T-helper 2 cell treated with Interferon-gamma antibody and Interleukin-4, amounts not matched to agents 5 μg/mL and 100 μg/mL, for 36 hours (primary cell): Measurements from ENCODE around the gene MCM8.
A peak's percentile ranks its signal among the peaks of the same experiment; 100 is the strongest.

Source experiments
- DNase-seq: peaks from one replicate; pipeline ENCODE4 v3.0.0; 2021; ENCODE audit warnings: low spot score
- H3K27ac Mint-ChIP-seq: one replicate; pipeline ENCODE4 v1.8.0; 2021; ENCODE audit warnings: mild to moderate bottlenecking, mixed read lengths
- H3K27me3 Mint-ChIP-seq: one replicate; pipeline ENCODE4 v1.8.0; 2021; ENCODE audit warnings: low read depth, mixed read lengths
- H3K36me3 Mint-ChIP-seq: one replicate; pipeline ENCODE4 v1.8.0; 2021; ENCODE audit warnings: low read depth, mixed read lengths
- H3K4me1 Mint-ChIP-seq: one replicate; pipeline ENCODE4 v1.8.0; 2021; ENCODE audit warnings: low read depth, mixed read lengths
- H3K4me3 Mint-ChIP-seq: one replicate; pipeline ENCODE4 v1.8.0; 2022; ENCODE audit warnings: mild to moderate bottlenecking, moderate library complexity, mixed read lengths
- H3K9me3 Mint-ChIP-seq: one replicate; pipeline ENCODE4 v1.8.0; 2021; ENCODE audit warnings: mixed read lengths

MCM8 gene

DNA sequence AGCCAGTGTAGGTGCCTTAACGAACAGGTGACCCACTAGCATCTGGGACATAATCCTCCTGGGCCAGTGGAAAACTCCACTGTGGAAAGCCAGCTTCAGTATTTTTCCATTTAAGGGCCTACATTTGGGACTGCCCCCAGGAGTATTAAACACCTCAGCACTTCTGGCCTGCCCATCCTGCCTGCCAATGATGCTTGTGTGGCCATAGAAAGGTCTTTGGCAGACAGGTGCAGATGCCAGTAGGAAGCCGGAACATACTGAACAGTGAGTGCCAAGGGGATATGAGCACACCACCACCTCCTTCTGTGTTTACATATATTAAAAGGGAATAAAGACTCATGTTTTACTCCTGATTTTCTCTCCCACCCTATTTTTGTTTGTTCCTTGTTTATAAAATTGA is 19.9 kb downstream of the MCM8 start:
- Mint-ChIP-seq H3K4me1 (peaks cover 1% of the 10 kb centered on the region), H3K36me3 (peaks cover 42% of the 10 kb centered on the region), H3K27me3 (no peaks in the 10 kb centered on the region), H3K27ac (peak overlapping the region; percentile 41), H3K9me3 (no peaks in the 10 kb centered on the region), H3K4me3 (no peak overlapping the region)
- no peak for DNase-seq

DNA sequence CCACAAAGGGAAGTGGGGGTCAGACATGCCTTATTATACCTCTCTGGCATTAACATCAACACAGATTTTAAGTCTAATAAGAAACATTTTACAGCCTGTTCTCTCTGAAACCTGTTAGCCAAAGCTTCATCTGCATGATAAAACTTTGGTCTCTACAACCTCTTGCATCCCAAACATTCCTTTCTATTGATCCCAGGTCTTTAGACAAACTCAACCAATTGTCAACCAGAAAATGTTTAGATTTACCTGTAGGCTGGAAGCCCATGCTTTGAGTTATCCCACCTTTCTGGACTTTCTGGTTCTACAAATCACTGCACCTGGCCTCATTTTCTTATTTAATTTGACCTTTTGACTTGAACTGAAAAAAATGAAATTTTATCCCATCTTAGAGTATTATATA is 20.8 kb downstream of the MCM8 start:
- peaks cover 1% of the 10 kb centered on the region for H3K4me1 Mint-ChIP-seq
- H3K36me3 Mint-ChIP-seq: peaks cover 36% of the 10 kb centered on the region
- no peaks in the 10 kb centered on the region for H3K27me3 Mint-ChIP-seq
- DNase-seq: no peak
- no peak overlapping the region for H3K4me3 Mint-ChIP-seq
- no peak overlapping the region for H3K27ac Mint-ChIP-seq
- no peaks in the 10 kb centered on the region for H3K9me3 Mint-ChIP-seq

DNA sequence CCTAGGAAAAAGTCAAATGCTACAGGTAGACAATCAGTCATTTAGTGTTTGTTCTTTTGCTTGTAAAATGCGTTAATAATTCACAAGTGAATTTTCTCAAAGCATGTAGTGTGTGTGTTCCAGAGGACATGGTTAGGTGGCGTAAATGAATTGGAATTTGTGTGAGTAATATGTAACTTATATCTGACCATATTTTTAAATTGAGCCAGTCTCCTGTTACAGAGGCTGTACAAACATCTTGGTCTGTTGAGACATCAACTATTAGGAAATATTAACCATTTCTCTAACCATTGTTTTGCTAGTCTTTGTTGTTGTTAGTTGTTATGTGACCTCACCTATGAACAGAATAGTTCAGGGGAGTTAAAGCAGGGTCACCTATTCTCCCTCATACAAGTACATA is 22.7 kb downstream of the MCM8 start:
- H3K4me3 Mint-ChIP-seq: no peak overlapping the region
- H3K27ac Mint-ChIP-seq: no peak overlapping the region
- H3K4me1 Mint-ChIP-seq: no peaks in the 10 kb centered on the region
- H3K27me3 Mint-ChIP-seq: no peaks in the 10 kb centered on the region
- H3K9me3 Mint-ChIP-seq: no peaks in the 10 kb centered on the region
- H3K36me3 Mint-ChIP-seq: peaks cover 34% of the 10 kb centered on the region
- DNase-seq: no peak

DNA sequence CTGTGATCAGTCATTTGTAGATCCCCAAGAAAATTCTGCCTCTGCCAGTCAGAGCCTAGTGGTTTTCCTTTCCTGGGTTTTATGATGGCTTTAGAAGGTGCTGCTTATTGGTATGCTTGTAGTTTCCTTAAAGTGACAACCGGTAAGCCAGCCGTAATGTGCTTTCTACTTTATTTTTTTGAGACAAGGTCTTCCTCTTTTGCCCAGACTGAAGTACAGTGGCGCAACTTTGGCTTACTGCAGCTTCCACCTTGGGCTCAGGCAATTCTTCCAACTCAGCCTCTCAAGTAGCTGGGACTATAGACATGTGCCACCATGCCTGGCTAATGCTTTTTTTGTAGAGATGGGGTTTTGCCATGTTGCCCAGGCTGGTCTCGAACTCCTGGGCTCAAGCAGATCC is 23.5 kb downstream of the MCM8 start:
- Mint-ChIP-seq H3K27ac (no peak overlapping the region), H3K4me3 (no peak overlapping the region), H3K4me1 (no peaks in the 10 kb centered on the region), H3K27me3 (no peaks in the 10 kb centered on the region), H3K36me3 (peaks cover 38% of the 10 kb centered on the region), H3K9me3 (no peaks in the 10 kb centered on the region)
- DNase-seq: no peak

DNA sequence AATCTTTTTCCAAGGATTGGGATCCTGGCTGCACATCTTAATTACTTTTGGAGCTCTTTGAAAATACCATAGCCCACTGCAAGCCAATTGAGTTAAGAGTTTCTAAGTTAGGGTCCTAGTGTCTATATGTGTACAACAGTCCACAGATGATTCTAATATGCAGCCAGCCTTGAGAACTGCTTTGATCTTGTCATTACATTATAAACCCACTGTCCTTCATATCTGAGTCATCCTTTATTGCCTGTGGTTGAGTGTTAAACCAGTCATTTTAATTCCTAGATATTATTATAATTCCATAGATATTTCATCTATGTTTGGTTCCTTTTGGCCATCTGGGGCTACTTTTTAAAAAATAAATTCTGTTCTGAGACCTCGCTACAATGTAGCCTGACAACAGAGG is 24.1 kb downstream of the MCM8 start:
- no peak overlapping the region for H3K4me3 Mint-ChIP-seq
- DNase-seq: no peak
- H3K9me3 Mint-ChIP-seq: no peaks in the 10 kb centered on the region
- peaks cover 42% of the 10 kb centered on the region for H3K36me3 Mint-ChIP-seq
- no peaks in the 10 kb centered on the region for H3K27me3 Mint-ChIP-seq
- no peak overlapping the region for H3K27ac Mint-ChIP-seq
- H3K4me1 Mint-ChIP-seq: no peaks in the 10 kb centered on the region

DNA sequence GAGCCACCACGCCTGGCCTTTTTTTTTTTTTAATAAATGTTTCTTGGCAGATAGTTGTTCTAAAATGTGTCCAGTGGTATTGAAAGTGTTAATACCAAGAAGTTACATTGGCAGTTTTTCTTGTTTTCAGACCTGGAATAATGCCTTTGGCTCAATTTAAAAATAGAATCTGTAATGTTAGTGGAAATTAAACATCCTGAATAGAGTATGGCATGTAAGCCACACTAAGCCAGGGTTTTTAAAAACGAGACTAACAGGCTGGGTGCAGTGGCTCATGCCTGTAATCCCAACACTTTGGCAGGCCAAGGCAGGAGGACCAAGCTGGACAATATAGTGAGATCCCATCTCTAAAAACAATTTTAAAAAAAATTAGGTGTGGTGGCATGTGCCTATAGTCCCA is 25.3 kb downstream of the MCM8 start:
- Mint-ChIP-seq H3K27ac (no peak overlapping the region), H3K27me3 (no peaks in the 10 kb centered on the region), H3K4me3 (no peak overlapping the region), H3K9me3 (no peaks in the 10 kb centered on the region), H3K4me1 (no peaks in the 10 kb centered on the region), H3K36me3 (peaks cover 44% of the 10 kb centered on the region)
- no peak for DNase-seq

DNA sequence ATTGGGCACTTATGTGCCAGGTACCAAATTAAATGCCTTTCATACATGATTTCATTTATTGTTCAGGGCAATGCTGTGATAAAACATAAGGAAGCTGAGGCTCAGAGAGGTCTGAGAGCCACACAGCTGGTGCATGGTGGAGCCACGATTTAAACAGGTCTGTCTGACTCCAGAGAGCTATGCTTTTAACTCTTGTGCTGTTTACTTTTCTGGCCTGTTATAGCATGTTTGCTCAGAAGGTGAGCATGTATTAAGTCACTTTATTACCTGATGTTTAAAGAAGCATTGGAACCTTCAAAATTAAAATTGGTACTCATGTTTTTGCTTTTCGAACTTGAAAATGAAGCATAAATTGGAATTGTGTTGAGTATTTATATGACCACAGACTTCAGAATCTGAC is 26.8 kb downstream of the MCM8 start:
- DNase-seq: no peak
- H3K4me1 Mint-ChIP-seq: no peaks in the 10 kb centered on the region
- H3K27ac Mint-ChIP-seq: no peak overlapping the region
- H3K4me3 Mint-ChIP-seq: no peak overlapping the region
- H3K27me3 Mint-ChIP-seq: no peaks in the 10 kb centered on the region
- H3K9me3 Mint-ChIP-seq: no peaks in the 10 kb centered on the region
- peaks cover 44% of the 10 kb centered on the region for H3K36me3 Mint-ChIP-seq

DNA sequence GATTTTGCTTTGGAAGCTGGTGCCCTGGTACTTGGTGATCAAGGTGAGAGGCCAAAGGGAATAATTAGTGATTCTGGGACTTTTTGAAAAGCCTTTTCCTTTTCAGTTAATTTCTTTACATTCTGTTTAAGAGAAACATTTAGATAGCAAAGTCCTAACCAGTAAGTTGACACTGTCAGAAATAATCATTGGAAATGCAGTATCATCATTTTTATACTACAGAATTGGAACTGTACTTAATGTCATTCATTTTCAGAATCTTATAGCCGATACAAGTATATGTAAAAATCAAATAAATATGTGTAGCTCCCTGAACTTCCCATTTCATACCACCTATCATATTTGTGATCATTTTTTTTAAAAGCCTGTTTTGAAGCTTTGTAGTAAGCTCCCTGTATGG is 27.5 kb downstream of the MCM8 start:
- DNase-seq: no peak
- no peaks in the 10 kb centered on the region for H3K27me3 Mint-ChIP-seq
- H3K4me1 Mint-ChIP-seq: no peaks in the 10 kb centered on the region
- no peaks in the 10 kb centered on the region for H3K9me3 Mint-ChIP-seq
- H3K27ac Mint-ChIP-seq: no peak overlapping the region
- peaks cover 46% of the 10 kb centered on the region for H3K36me3 Mint-ChIP-seq
- H3K4me3 Mint-ChIP-seq: no peak overlapping the region

DNA sequence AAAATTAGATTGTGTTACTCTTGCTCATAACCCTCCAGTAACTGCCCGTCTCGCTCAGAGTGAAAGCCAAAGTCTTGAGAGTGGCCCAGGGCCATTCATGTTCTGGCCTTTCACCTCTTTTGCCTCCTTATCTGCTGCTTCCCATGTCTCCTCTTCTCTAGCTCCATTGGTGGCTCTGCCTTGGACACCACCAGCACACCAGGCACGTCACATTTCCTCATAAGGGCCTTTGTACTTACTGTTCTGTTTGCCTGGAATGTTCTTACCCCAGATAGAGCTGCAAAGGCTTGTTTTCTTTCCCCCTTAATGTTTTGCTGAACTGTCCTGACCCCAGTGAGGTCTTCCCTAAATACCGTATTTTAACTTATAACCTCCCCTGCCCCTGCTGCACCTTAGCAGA is 29.3 kb downstream of the MCM8 start:
- no peaks in the 10 kb centered on the region for H3K9me3 Mint-ChIP-seq
- no peak overlapping the region for H3K4me3 Mint-ChIP-seq
- H3K4me1 Mint-ChIP-seq: no peaks in the 10 kb centered on the region
- no peak for DNase-seq
- no peaks in the 10 kb centered on the region for H3K27me3 Mint-ChIP-seq
- H3K27ac Mint-ChIP-seq: no peak overlapping the region
- H3K36me3 Mint-ChIP-seq: peaks cover 48% of the 10 kb centered on the region

DNA sequence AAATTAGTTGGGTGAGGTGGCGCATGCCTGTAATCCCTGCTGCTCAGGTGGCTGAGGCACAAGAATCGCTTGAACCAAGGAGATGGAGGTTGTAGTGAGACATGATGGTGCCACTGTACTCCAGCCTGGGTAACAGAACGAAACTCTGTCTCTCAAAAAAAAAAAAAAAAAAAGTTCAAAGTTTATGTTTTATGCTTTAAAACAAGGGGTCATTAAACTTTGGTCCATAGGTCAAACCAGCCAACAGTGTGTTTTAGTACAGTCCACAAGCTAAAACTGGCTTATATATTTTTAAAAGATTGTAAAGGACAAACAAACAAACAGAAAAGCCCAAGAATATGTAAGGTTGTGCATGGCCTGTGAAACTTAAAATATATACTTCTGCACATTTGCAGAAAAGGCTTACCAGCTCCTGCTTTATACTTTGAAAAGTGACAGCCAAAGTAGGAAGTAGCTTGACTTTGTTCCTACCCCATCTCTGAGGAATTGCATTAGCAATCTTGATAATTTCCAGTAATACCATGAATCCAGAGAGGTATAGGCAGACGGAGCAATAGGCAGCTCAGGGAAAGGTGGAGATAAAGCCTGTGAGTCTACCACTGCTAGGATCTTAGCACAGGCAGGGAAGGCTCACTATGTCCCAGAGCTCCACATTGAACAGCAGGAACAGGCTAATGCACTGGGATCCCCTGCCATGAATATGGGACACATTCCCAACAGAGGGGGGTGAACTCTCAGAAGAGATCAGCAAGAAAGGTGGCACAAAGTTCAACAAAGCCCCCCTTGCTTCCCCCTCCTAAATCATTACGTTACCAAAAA is 30.5 kb downstream of the MCM8 start:
- H3K9me3 Mint-ChIP-seq: no peaks in the 10 kb centered on the region
- H3K27me3 Mint-ChIP-seq: no peaks in the 10 kb centered on the region
- no peak overlapping the region for H3K27ac Mint-ChIP-seq
- H3K36me3 Mint-ChIP-seq: peaks cover 49% of the 10 kb centered on the region
- DNase-seq: no peak
- H3K4me1 Mint-ChIP-seq: no peaks in the 10 kb centered on the region
- H3K4me3 Mint-ChIP-seq: no peak overlapping the region

DNA sequence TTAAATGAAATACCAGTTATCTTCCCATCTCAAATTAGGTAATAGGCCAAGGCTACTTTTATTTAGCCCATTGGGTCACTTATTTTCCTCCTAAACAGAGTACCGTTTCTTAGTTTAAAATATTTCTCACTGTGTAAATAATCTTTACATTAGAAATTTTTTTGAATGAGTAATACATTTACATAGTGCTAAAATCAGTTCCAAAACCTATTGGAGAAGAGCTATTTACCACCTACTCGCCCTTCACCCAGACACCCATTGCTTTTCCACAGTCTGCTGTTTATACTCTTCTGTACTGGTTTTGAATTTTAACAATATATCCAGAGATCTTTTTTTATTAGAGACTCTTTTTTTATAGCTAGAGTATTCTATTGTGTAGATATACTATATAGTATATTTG is 36.9 kb downstream of the MCM8 start:
- H3K4me1 Mint-ChIP-seq: peaks cover 13% of the 10 kb centered on the region
- H3K9me3 Mint-ChIP-seq: no peaks in the 10 kb centered on the region
- no peak overlapping the region for H3K4me3 Mint-ChIP-seq
- no peak for DNase-seq
- H3K36me3 Mint-ChIP-seq: peaks cover 51% of the 10 kb centered on the region
- H3K27ac Mint-ChIP-seq: no peak overlapping the region
- no peaks in the 10 kb centered on the region for H3K27me3 Mint-ChIP-seq

DNA sequence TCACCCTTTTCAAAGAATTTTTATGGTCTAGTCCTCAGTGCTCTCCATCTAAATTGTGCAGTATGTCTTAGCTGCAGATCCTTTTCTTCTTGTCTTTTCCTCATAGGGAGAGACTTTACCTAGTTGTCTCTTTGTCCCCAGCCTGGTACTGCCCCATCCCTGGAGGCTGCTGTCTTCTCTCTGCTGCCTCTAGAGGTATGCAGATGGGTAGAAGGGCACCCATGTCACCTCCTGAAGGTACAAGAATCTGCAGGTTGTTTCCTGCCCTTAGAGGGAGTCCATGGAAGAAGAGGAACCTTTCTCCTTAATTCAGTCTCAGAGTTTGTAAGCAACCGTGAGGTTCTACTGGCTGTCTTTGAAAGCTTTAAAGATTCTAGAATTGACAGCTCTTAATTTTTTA is 39.1 kb downstream of the MCM8 start:
- Mint-ChIP-seq H3K9me3 (no peaks in the 10 kb centered on the region), H3K27ac (peak overlapping the region; percentile 29), H3K4me1 (peaks cover 13% of the 10 kb centered on the region)

DNA sequence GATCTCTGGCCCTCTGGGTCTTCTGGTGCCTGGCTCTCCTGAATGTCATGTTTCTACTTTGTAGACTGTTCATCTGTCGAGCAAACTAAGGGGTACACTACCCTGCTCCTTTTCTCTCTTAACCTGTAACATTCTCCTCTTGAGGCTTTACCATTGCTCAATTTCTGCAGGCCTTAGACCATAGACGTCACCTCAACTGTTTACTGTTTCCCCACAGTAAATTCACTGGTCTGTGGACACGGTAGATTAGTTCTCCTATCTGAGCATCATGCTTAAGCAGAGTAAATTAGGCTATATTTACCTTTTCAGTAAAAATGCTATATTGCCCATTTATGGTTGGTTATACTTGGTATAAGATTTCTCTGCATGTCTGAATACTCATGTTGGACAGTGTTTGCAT is 40.5 kb downstream of the MCM8 start:
- DNase-seq: no peak
- H3K9me3 Mint-ChIP-seq: no peaks in the 10 kb centered on the region
- H3K27me3 Mint-ChIP-seq: no peaks in the 10 kb centered on the region
- no peak overlapping the region for H3K4me3 Mint-ChIP-seq
- H3K36me3 Mint-ChIP-seq: peaks cover 52% of the 10 kb centered on the region
- peaks cover 17% of the 10 kb centered on the region for H3K4me1 Mint-ChIP-seq
- no peak overlapping the region for H3K27ac Mint-ChIP-seq

More for the DNA sequence above, 39.1 kb downstream of the MCM8 start:
- peaks cover 51% of the 10 kb centered on the region for H3K36me3 Mint-ChIP-seq
- H3K4me3 Mint-ChIP-seq: no peak overlapping the region
- DNase-seq: no peak
- no peaks in the 10 kb centered on the region for H3K27me3 Mint-ChIP-seq

DNA sequence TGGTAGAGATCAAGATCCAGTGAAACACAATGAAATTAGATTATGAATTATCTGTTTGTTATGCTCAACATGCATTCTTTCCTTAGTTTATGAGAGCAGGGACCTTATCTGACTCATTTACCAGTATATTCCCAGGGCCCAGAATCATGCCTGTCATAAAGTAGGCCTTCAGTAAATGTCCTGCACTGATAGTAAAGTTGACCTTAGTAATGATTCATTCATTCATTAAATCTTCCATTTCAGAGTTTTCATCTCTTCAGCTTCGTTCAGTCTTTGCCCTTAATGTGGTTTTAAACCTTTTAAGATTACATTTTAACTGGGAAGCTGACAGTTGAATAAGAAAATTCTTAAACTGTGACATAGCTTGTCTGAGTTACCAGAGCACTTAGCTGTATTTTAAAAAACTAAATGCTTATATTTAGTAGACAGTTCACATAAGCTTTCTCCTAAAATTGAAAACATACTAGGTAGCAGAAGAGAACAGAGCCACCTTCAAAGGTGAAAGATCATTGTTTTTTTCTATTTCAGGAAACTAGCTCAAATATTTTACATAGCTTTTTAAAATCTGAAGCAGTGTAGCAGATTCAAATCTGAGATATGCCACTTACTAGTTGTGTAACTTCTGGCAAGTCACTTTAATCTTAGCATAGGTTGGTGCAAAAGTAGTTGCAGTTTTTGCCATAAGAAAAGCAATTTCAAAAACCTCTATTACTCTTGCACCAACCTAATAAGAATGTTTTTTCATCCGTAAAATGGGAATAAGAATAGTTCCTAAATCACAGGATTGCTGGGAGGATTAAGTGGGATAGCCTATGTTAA is 41.4 kb downstream of the MCM8 start:
- no peak overlapping the region for H3K4me3 Mint-ChIP-seq
- H3K9me3 Mint-ChIP-seq: no peaks in the 10 kb centered on the region
- H3K4me1 Mint-ChIP-seq: peaks cover 24% of the 10 kb centered on the region
- H3K27ac Mint-ChIP-seq: no peak overlapping the region
- DNase-seq: no peak
- peaks cover 49% of the 10 kb centered on the region for H3K36me3 Mint-ChIP-seq
- no peaks in the 10 kb centered on the region for H3K27me3 Mint-ChIP-seq
